HL-60/S4 treated with retinoic acid at 250 ng/mL for 4 days and 3 days (cell line): ENCODE results near the gene CPNE5.

Experiments used
- in situ Hi-C: fragments of 300-500 bp; cut with MboI; formaldehyde crosslinking; loops from 2 replicates; pipeline ENCODE4 v1.7.0; 2022; ENCODE audit warnings: low sequenced_read_pairs

CPNE5 gene

GRCh38 chr6:36691011-36691410 is 148.2 kb downstream of the CPNE5 start:
- in situ Hi-C loops, result no loop called here
